Glutamatergic neuron (in vitro differentiated cells): ENCODE results near the gene PTPRM. TPM values are rescaled to one million over a fixed set of nuclear protein-coding genes. Genes with fewer than 3 reads are reported as not detected.

Experiments
- DNase-seq: peaks from one replicate; pipeline ENCODE4 v3.0.0; 2022
- H3K27ac Mint-ChIP-seq: one replicate; pipeline ENCODE4 v1.8.0; 2020; ENCODE audit warnings: mild to moderate bottlenecking, mixed read lengths, inconsistent platforms; ENCODE audit not compliant: unreplicated experiment
- H3K27me3 Mint-ChIP-seq: one replicate; pipeline ENCODE4 v1.8.0; 2020; ENCODE audit warnings: mild to moderate bottlenecking, moderate library complexity, mixed read lengths, inconsistent platforms; ENCODE audit not compliant: unreplicated experiment
- H3K36me3 Mint-ChIP-seq: one replicate; pipeline ENCODE4 v1.8.0; 2020; ENCODE audit warnings: mild to moderate bottlenecking, mixed read lengths, inconsistent platforms; ENCODE audit not compliant: unreplicated experiment
- H3K4me1 Mint-ChIP-seq: one replicate; pipeline ENCODE4 v1.8.0; 2020; ENCODE audit warnings: mild to moderate bottlenecking, low read depth, mixed read lengths, inconsistent platforms; ENCODE audit not compliant: unreplicated experiment
- H3K4me3 Mint-ChIP-seq: one replicate; pipeline ENCODE4 v1.8.0; 2020; ENCODE audit warnings: mild to moderate bottlenecking, mixed read lengths, inconsistent platforms; ENCODE audit not compliant: unreplicated experiment
- H3K9me3 Mint-ChIP-seq: one replicate; pipeline ENCODE4 v1.8.0; 2020; ENCODE audit warnings: mild to moderate bottlenecking, moderate library complexity, mixed read lengths, inconsistent platforms; ENCODE audit not compliant: unreplicated experiment
- total RNA-seq: library from RNA; stranded (reverse); fragmentation: NEBNext Ultra II Directional; extraction: Animal tissue kit (Norgen Biotek cat#: 25700); gene quantifications from one replicate; pipeline ENCODE4 v1.2.1, GENCODE V29; 2021; ENCODE audit not compliant: unreplicated experiment
- TF ChIP-seq, protein P1 (sequence below): fragments of 200-600 bp; sonication (generic); IDR thresholded peaks from one replicate; pipeline ENCODE4 v1.5.0; 2021; ENCODE audit not compliant: partially characterized antibody, unreplicated experiment

Gene PTPRM
- total RNA-seq, 1 donor from 2014 or later, result 23.9 TPM

GRCh38 chr18:8300751-8301410, 733.8 kb downstream of the PTPRM start:
- no peak overlapping the region for H3K27ac Mint-ChIP-seq
- no peak overlapping the region for H3K4me3 Mint-ChIP-seq
- H3K4me1 Mint-ChIP-seq, result peaks cover 6% of the 10 kb centered on the region
- no peak for DNase-seq
- H3K36me3 Mint-ChIP-seq, result no peaks in the 10 kb centered on the region
- no peaks in the 10 kb centered on the region for H3K27me3 Mint-ChIP-seq
- peaks cover 3% of the 10 kb centered on the region for H3K9me3 Mint-ChIP-seq
- TF ChIP-seq, protein P1, sequence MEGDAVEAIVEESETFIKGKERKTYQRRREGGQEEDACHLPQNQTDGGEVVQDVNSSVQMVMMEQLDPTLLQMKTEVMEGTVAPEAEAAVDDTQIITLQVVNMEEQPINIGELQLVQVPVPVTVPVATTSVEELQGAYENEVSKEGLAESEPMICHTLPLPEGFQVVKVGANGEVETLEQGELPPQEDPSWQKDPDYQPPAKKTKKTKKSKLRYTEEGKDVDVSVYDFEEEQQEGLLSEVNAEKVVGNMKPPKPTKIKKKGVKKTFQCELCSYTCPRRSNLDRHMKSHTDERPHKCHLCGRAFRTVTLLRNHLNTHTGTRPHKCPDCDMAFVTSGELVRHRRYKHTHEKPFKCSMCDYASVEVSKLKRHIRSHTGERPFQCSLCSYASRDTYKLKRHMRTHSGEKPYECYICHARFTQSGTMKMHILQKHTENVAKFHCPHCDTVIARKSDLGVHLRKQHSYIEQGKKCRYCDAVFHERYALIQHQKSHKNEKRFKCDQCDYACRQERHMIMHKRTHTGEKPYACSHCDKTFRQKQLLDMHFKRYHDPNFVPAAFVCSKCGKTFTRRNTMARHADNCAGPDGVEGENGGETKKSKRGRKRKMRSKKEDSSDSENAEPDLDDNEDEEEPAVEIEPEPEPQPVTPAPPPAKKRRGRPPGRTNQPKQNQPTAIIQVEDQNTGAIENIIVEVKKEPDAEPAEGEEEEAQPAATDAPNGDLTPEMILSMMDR, result no peak

- DNase-seq, result no peak
- H3K27ac Mint-ChIP-seq, result no peak overlapping the region
- peaks cover 6% of the 10 kb centered on the region for H3K4me1 Mint-ChIP-seq
- no peak overlapping the region for H3K4me3 Mint-ChIP-seq
- TF ChIP-seq, protein P1, result no peak
- no peaks in the 10 kb centered on the region for H3K36me3 Mint-ChIP-seq
- no peaks in the 10 kb centered on the region for H3K27me3 Mint-ChIP-seq
- peaks cover 3% of the 10 kb centered on the region for H3K9me3 Mint-ChIP-seq
Measured at GRCh38 chr18:8301427-8302172, 734.5 kb downstream of the PTPRM start.

DNA sequence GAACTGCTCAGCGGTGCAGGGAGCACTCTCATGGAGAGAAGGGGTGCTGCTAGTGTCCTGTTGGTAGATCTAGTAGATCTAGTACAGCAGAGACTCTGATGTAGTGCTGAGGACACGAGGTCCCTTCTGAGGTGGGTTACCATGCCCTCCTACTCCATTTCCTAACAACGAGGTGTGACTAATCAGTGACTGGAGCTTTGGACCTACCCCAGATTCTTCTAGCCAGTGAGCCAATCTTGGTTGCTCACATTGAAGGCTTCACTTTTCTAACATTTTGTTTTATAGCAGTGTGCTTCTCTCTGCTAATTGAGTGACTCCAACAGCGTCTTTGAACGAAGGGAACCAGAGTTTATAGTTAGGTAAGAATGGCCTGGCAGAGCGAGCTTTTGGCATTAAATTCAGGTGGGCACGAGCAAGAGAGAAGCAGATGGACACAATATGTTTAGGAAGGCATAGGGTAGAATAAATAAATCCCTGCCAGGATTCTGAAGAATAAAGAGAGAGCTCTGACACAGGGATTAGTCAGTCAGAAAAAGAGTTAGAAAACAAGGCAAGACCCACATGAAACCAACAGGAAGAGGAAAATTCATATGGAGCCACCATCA, 736.1 kb downstream of the PTPRM start:
- TF ChIP-seq, protein P1, result no peak
- H3K4me3 Mint-ChIP-seq, result no peak overlapping the region
- no peak overlapping the region for H3K27ac Mint-ChIP-seq
- no peaks in the 10 kb centered on the region for H3K36me3 Mint-ChIP-seq
- H3K4me1 Mint-ChIP-seq, result no peaks in the 10 kb centered on the region
- no peak for DNase-seq
- peaks cover 3% of the 10 kb centered on the region for H3K9me3 Mint-ChIP-seq
- H3K27me3 Mint-ChIP-seq, result no peaks in the 10 kb centered on the region

- peaks cover 3% of the 10 kb centered on the region for H3K9me3 Mint-ChIP-seq
- TF ChIP-seq, protein P1, result no peak
- no peaks in the 10 kb centered on the region for H3K36me3 Mint-ChIP-seq
- H3K4me3 Mint-ChIP-seq, result no peak overlapping the region
- H3K4me1 Mint-ChIP-seq, result no peaks in the 10 kb centered on the region
- no peak overlapping the region for H3K27ac Mint-ChIP-seq
- DNase-seq, result no peak
- H3K27me3 Mint-ChIP-seq, result no peaks in the 10 kb centered on the region
Measured at GRCh38 chr18:8307960-8308359, 740.8 kb downstream of the PTPRM start.

- no peak overlapping the region for H3K27ac Mint-ChIP-seq
- H3K27me3 Mint-ChIP-seq, result no peaks in the 10 kb centered on the region
- no peaks in the 10 kb centered on the region for H3K36me3 Mint-ChIP-seq
- TF ChIP-seq, protein P1, result no peak
- H3K4me3 Mint-ChIP-seq, result no peak overlapping the region
- peaks cover 8% of the 10 kb centered on the region for H3K4me1 Mint-ChIP-seq
- H3K9me3 Mint-ChIP-seq, result no peaks in the 10 kb centered on the region
- no peak for DNase-seq
Measured at GRCh38 chr18:8313043-8313442, 745.9 kb downstream of the PTPRM start.
